Measurements from ENCODE around the gene F5. TPM values are rescaled to one million over a fixed set of nuclear protein-coding genes. Genes with fewer than 3 reads are reported as not detected.

Gene F5
- total and polyA plus RNA-seq, 10 of the 15 experiments (the other 5 are each of a cell fraction or from before 2014, with no cell fraction given) = under 0.01 to 3.8 (median 0.40) TPM

- CTCF ChIA-PET = no interaction called here
- no peaks in the 10 kb centered on the region for H4K20me1 ChIP-seq (ENCODE audit: control insufficient read depth, insufficient read depth)
- ATAC-seq (no peak), FAIRE-seq (no peak), DNase-seq (ENCODE audit: low read depth, low spot score) (no peak)
- no peak overlapping the region for H3K4me2 ChIP-seq (ENCODE audit: control insufficient read depth, insufficient read depth)
- in situ Hi-C loops (cut with MboI) (no loop called here), intact Hi-C loops (cut with micrococcal nuclease; ENCODE audit: unreplicated experiment) (loop anchor here (5.0 kb wide), 1 partner anchor 38 kb away; the partner anchor contains the start of gene SLC19A2)
- SMC1A ChIA-PET (ENCODE audit: uncharacterized antibody, unreplicated experiment) = no interaction called here
- BruUV-seq (replicated peaks) = no TSS peak
- no peak overlapping the region for H3K4me3 ChIP-seq
- peaks cover 10% of the 10 kb centered on the region; the same call in 1 of the 2 replicates for H3K4me1 ChIP-seq (ENCODE audit: control insufficient read depth, insufficient read depth, low read length)
- no peaks in the 10 kb centered on the region for H3K79me2 ChIP-seq (ENCODE audit: control insufficient read depth, insufficient read depth, low read length)
- H2AFZ ChIP-seq (ENCODE audit: control insufficient read depth, low read depth, low read length) = no peak overlapping the region
- H3K9ac ChIP-seq (ENCODE audit: control insufficient read depth, insufficient read depth, low read length) = no peak overlapping the region
- H3K9me3 ChIP-seq (replicated peaks; ENCODE audit: control insufficient read depth, insufficient read depth, low read length) = no peaks in the 10 kb centered on the region
- H3K27me3 ChIP-seq (replicated peaks in 1 of 2; ENCODE audit: control insufficient read depth in 2 of 2, insufficient read depth in 2 of 2, low read length in 1 of 2) = no peaks in the 10 kb centered on the region
- POLR2A ChIA-PET = no interaction called here
- no peak overlapping the region for H3K27ac ChIP-seq (ENCODE audit: control insufficient read depth, insufficient read depth)
- WGBS (ENCODE audit: insufficient coverage, insufficient replicate concordance, low lambda C conversion rate, missing lambda C conversion rate) = 93% methylated on average over 1 of the region's 1 CpG
- RAD21 ChIA-PET (ENCODE audit: unreplicated experiment) = no interaction called here
- no peaks in the 10 kb centered on the region for H3K36me3 ChIP-seq (ENCODE audit: control insufficient read depth in 2 of 2, insufficient read depth in 2 of 2, low read length in 1 of 2)
- no peak for TF ChIP-seq ZSCAN29 (IDR thresholded peaks at IDR 0.05)
- TF ChIP-seq YBX1 (IDR thresholded peaks at IDR 0.05) = no peak
- no peak for TF ChIP-seq PRDM15 (CRISPR knock-in tag; IDR thresholded peaks at IDR 0.05)
- TF ChIP-seq TBL1XR1 (IDR thresholded peaks at IDR 0.05; ENCODE audit: low read depth, low read length) = no peak
- no peak for TF ChIP-seq SIN3A (IDR thresholded peaks at IDR 0.05; ENCODE audit: low read depth, low read length)
- TF ChIP-seq ESRRA (IDR thresholded peaks at IDR 0.05; ENCODE audit: low read length) = no peak
- TF ChIP-seq MYC (IDR thresholded peaks at IDR 0.05; ENCODE audit: insufficient read depth, insufficient read length, insufficient replicate concordance, low read length, severe bottlenecking) = no peak
- no peak for TF ChIP-seq EGR1 (IDR thresholded peaks at IDR 0.05; ENCODE audit: borderline replicate concordance in 1 of 2, low read depth in 2 of 2, low read length in 2 of 2)
- TF ChIP-seq, protein P1, sequence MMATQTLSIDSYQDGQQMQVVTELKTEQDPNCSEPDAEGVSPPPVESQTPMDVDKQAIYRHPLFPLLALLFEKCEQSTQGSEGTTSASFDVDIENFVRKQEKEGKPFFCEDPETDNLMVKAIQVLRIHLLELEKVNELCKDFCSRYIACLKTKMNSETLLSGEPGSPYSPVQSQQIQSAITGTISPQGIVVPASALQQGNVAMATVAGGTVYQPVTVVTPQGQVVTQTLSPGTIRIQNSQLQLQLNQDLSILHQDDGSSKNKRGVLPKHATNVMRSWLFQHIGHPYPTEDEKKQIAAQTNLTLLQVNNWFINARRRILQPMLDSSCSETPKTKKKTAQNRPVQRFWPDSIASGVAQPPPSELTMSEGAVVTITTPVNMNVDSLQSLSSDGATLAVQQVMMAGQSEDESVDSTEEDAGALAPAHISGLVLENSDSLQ (IDR thresholded peaks at IDR 0.05) = no peak
- no peak for TF ChIP-seq STAT1 (conservative IDR thresholded peaks at IDR 0.05)
- TF ChIP-seq NFIC (IDR thresholded peaks at IDR 0.05; ENCODE audit: low read depth, low read length) = no peak
- no peak for TF ChIP-seq PBX3 (IDR thresholded peaks at IDR 0.05; ENCODE audit: insufficient replicate concordance, low read depth, low read length)
- no peak for TF ChIP-seq MEF2A (IDR thresholded peaks at IDR 0.05; ENCODE audit: insufficient read depth, low read depth, low read length)
- no peak for TF ChIP-seq SP1 (IDR thresholded peaks at IDR 0.05; ENCODE audit: low read depth, low read length)
- no peak for TF ChIP-seq SUZ12 (IDR thresholded peaks at IDR 0.05; ENCODE audit: unreplicated experiment)
- TF ChIP-seq WRNIP1 (IDR thresholded peaks at IDR 0.05; ENCODE audit: borderline replicate concordance, low read depth, low read length) = no peak
These were observed 60.9 kb downstream of the F5 start for GRCh38 chr1:169525391-169525790.

All from GM12878 (cell line).